NCI-H748 (cell line): Measurements from ENCODE around the gene TMIGD3.

Experiments
- DNase-seq: peaks from one replicate; lab custom pipeline; 2025; ENCODE audit not compliant: unreplicated experiment; lab: John Stamatoyannopoulos, UW

The TMIGD3 gene

GRCh38 chr1:111476214-111476613 lies 27.2 kb downstream of the TMIGD3 start:
- no peak for DNase-seq

GRCh38 chr1:111475701-111476100 lies 27.7 kb downstream of the TMIGD3 start:
- DNase-seq = no peak

DNA sequence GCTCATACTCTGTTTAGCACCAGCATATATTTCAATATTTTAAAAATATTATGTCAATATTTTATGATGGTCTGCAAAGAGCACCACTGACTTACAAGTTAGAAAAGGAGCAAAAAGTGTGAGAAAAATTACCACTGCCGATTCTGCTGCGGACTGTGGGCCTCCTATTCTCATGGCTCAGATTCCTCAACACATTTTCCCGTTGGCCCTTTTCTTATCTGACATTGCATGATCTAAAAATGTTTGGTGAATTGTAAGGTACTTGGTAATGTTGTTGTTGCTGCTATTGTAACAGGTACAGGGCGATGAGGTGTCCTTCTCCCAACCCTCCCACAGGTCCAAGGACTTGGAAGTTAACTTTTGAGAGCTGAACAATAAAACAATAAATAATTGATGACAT lies 28.9 kb downstream of the TMIGD3 start:
- DNase-seq = no peak

DNA sequence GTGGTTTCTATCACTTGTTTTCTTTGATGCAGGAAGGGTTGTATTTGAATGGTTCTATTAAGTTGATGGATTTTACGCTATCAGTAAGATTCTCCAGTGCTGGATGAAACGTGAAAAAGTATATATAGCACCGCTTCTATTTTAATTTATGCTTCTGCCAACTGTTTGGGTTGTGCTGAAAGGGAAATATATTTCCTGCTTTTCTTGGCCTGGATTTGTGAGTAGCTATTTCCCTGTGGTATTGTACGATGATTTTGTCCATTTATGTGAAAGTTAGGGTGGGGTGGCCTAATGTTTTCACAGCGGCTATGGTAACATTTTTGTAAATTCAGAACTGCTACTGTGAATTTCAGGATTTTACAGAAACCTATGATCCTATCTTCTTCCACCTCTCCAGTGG lies 29.3 kb downstream of the TMIGD3 start:
- DNase-seq = no peak

DNA sequence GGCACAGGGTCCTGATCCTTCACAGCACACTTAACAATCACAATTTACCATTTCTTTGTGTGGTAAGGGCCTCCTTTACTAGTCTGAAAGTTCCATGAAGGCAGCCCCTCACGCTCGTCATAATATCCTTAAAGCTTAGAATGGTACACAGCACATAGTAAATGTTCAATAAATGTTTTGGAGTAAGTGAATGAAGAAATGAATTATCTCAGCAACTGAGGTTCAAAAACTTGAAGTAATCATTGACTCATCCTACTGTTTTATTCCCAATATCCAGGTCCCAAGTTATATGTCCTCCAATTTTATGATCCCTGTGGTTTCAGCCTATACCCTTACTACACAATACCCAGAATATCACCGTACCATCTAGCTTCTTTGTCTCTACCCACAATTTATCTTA lies 31.9 kb downstream of the TMIGD3 start:
- DNase-seq = no peak

DNA sequence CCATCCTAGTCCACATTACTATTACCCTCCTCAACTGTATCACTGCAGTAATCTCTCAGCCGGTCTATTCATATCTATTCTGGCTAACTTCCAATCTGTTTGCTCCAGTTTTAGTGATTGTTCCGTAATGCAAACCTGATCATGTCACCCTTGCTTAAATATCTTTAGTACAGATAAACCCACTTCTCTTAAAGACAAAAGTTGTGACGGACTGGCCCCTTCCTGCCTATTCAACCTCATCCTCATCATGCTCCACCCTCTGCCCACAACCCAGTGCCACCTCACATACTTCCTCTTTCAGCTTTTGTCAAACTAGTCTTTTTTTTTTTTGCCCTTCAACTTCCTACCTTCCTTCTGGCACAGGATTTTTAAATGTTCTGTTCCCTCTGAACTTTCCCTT lies 32.4 kb downstream of the TMIGD3 start:
- DNase-seq = no peak

DNA sequence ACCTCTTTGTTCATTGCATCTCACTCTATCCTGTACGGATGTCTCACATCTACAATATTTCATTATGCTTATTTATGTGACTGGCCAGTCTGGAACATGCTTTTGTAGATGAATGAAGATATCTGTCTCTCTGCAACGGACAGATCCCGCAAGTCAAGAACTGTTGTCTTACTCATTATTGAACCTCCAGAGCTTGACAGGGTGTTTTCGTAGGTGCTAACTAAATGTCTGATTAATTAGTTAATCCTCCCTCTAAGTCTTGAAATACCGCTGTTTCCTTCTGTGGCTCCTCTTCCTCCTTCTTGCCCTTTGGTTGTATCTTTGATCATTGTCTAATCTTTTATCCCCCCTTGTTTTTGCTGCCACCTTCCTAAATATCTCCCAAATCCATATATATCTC lies 32.8 kb downstream of the TMIGD3 start:
- no peak for DNase-seq

DNA sequence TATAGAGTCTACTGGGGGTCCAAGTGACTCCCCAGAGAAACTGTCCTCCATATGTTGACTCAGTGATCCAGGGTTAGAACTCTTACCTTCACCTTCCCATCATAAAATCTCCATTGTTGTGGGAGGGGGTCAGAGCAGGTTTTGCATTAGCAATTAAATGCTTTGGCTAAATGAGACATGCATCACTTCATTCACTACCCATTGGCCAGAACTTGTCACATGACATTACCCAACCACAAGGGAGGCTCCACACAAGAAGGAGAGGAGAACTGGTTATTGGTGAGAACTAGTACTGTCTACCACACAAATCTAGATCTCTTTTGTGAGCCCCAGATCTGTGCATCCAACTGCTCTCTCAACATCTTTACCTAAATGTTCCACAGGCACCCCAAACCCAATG lies 33.9 kb downstream of the TMIGD3 start:
- DNase-seq = no peak

- DNase-seq = no peak
Observed at GRCh38 chr1:111468717-111469100, 34.7 kb downstream of the TMIGD3 start.

- DNase-seq = no peak
Observed at GRCh38 chr1:111467865-111468716, 35.3 kb downstream of the TMIGD3 start.

- no peak for DNase-seq
Observed at GRCh38 chr1:111466480-111466879, 37.0 kb downstream of the TMIGD3 start.

GRCh38 chr1:111465754-111466153 lies 37.7 kb downstream of the TMIGD3 start:
- DNase-seq = no peak

DNA sequence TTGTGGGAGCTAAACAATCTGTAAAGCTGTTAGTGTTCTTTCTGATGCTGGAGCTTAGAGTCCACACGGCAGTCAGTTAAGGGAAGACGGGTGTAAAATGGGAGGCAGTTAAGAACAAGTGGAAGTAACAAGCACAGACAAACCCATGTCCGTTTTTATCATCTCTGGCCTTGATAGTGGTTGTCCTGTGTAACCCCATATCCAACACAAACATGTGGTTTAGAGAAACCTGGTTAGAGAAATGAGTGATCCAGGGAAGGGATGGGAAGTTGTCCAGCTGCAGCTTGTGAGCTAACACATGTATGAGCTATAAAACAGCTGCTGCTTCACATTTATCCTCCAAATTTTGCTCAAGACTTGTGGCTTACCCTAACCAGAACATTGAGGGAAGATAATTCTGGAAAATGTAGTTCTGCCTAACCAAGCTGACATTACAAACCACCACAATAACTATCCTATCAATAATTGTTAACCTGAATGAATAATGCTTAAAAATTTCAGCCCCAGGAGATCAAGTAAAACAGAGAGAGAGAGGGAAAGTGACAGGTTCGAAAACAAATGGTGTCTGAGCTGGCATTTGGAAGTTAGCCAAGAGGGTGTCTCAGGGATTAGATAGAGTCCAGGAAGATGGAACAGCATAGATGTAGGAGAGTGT lies 40.3 kb downstream of the TMIGD3 start:
- no peak for DNase-seq

DNA sequence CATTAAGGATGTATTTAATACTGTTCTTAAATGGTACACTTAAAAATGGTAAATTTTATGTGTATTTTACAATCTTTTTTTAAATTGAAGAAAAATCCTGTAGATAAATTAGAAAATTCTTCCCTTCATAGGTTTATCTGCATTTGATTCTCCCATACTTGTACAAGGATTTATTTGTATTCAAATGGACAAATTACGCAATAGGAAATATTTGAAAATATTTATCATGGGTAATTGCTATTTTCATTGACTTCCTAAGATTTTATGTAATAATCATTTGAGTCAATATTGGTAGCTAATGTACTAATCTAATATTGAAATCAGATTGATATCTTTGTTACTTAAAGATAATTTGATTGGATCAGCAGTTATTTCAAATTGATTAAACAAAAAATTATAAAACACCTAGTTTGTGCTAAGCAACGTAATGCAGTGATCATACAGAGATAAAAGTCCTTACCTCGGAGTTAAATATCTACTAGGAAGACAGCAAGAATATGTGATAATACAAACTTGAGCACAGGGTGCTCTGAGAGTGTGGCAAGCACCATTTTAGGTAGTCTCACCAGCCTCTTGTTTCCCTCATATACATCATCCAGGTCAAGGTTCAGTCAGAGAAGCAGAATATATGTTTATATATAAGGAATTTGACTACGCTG lies 40.9 kb downstream of the TMIGD3 start:
- DNase-seq = no peak

DNA sequence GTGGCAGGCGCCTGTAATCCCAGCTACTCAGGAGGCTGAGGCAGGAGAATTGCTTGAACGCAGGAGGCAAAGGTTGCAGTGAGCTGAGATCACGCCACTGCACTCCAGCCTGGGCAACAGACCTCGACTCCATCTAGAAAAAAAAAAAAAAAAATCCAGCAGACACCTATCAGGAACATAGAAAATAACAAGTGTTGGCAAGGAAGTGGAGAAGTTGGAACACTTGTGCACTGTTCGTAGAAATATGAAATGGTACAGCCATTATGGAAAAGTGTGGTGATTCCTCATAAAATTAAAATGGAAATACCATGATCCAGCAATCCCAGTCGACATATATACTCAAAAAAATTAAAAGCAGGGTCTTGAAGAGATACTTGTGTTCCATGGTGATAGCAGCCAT lies 41.7 kb downstream of the TMIGD3 start:
- DNase-seq = no peak

DNA sequence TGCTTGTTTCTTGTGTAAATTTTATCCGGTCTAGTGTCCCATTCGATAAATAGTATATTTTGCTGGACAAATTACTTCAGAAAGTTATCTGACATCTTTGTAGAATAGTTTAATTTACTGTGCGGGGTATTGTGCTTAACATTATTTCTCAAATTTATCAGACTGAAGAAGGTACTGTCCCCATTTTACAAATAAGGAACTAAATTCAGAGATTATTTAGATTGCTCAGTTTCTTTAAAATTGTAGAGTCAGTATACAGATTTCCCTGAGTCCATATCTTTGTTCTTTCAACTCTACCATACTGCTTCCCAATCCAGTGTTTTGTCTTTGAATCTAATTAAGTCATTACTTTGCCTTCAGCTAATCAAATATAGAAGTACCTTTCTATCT lies 47.8 kb downstream of the TMIGD3 start:
- DNase-seq = no peak

DNA sequence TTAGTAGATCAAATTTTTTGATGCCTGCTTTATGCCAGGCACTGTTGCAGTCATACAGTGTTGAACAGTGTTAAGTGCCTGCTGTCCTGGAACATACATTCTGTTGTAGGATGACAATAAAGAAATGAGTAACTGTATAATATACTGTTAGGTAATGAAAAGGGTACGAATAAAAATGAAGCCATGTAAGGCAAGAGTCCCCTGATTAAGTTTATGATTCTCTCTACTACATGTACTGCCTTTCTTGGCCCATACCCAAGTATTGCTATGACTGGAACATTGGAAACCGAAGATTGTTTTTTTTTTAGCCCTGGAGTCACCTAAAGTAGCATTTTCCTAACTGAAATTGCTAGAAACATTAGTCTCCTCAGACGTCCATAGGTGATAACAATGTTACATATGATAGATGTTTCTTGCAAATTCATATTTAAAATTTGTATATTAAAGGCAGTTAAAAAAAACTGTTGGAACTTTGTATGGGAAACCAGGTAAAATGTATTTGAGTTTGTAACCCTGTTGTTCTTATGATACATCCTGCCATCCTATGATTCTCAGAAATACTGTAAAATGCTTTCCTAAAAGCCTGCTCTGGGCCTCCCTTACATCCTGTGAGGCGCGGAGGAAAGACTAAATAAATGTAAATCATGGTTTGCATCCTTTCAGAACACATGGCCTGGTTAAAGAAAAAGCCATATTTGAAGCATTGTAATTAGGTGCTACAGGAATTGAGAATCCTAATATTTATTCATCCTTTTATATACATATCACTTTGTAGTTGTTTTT lies 48.4 kb downstream of the TMIGD3 start:
- DNase-seq = no peak

GRCh38 chr1:111453706-111454105 lies 49.7 kb downstream of the TMIGD3 start:
- no peak for DNase-seq

DNA sequence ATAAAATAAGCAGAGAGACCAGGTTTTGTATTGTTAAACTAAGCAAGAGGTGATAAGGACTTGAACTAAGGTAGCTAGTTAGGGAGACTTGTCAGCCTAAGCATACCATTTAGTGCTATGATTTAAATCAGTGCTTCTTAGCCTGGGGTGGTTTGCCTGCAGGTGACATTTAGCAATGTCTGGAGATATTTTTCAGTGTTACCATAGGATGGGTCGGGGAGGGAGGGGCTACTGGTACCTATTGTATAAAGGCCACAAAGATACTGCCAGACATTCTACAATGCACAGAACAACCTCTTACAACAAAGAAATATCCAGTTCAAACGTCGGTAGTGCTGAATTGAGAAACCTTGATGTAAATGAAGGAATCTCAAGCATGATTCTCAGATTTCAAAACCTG lies 50.9 kb downstream of the TMIGD3 start:
- DNase-seq = no peak

DNA sequence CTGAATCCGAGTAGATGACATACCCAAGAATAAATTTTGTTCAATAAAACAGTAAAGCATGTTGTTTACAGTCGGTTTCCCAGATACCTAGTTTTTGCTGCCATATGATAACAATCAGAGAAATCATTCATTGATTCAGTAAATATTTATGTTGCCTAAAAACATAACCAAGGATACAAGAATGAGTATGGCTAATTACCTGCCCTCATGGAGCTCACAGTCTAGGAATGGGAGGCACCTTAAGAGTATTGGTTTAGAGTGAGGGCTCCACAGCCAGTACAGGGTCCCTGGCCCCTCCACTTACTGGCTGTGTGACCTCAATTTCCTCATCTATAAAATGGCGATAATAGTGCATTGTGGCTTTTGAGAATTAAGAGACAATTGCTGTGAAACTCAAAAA lies 53.2 kb downstream of the TMIGD3 start:
- no peak for DNase-seq

- DNase-seq = no peak
Observed at GRCh38 chr1:111449703-111450017, 53.8 kb downstream of the TMIGD3 start.
